Endodermal cell (in vitro differentiated cells): Measurements from ENCODE around the gene CPO. TPM values are rescaled to one million over a fixed set of nuclear protein-coding genes. Genes with fewer than 3 reads are reported as not detected.

Source experiments
- DNase-seq: peaks from one replicate; pipeline ENCODE4 v3.0.0-alpha.2; 2017
- H3K27ac ChIP-seq: 2 replicates; pipeline ENCODE4 v1.5.1; 2013; ENCODE audit warnings: mild to moderate bottlenecking, low read depth, low read length, moderate library complexity
- H3K27me3 ChIP-seq: 2 replicates; pipeline ENCODE4 v1.6.1; 2013; ENCODE audit warnings: mild to moderate bottlenecking, low read length, moderate library complexity; ENCODE audit not compliant: insufficient read depth, control insufficient read depth, poor library complexity, severe bottlenecking
- H3K36me3 ChIP-seq: 2 replicates; pipeline ENCODE4 v1.7.0; 2013; ENCODE audit warnings: mild to moderate bottlenecking, low read length, moderate library complexity; ENCODE audit not compliant: control insufficient read depth, insufficient read depth
- H3K4me1 ChIP-seq: one replicate; pipeline ENCODE4 v1.7.0; 2013; ENCODE audit warnings: low read length; ENCODE audit not compliant: control insufficient read depth, insufficient read depth
- H3K4me3 ChIP-seq: 2 replicates; pipeline ENCODE4 v1.5.1; 2013; ENCODE audit warnings: mild to moderate bottlenecking, low read length, moderate library complexity
- H3K9ac ChIP-seq: 2 replicates; pipeline ENCODE4 v1.6.1; 2013; ENCODE audit warnings: mild to moderate bottlenecking, low read length, moderate library complexity; ENCODE audit not compliant: poor library complexity, severe bottlenecking; ENCODE audit errors: extremely low read depth
- H3K9me3 ChIP-seq: 2 replicates; pipeline ENCODE4 v1.6.1; 2013; ENCODE audit warnings: mild to moderate bottlenecking, low read length, moderate library complexity; ENCODE audit not compliant: control insufficient read depth
- H3K27ac Mint-ChIP-seq: 2 replicates; pipeline ENCODE4 v1.8.0; 2020; ENCODE audit warnings: mixed read lengths
- H3K27me3 Mint-ChIP-seq: 2 replicates; pipeline ENCODE4 v1.8.0; 2021; ENCODE audit warnings: mild to moderate bottlenecking, mixed read lengths; ENCODE audit not compliant: insufficient read depth
- H3K36me3 Mint-ChIP-seq: 2 replicates; pipeline ENCODE4 v1.8.0; 2020; ENCODE audit warnings: low read depth, mixed read lengths
- H3K4me1 Mint-ChIP-seq: 2 replicates; pipeline ENCODE4 v1.8.0; 2020; ENCODE audit warnings: mixed read lengths
- H3K4me3 Mint-ChIP-seq: 2 replicates; pipeline ENCODE4 v1.8.0; 2020; ENCODE audit warnings: mild to moderate bottlenecking, moderate library complexity, mixed read lengths
- H3K9me3 Mint-ChIP-seq: 2 replicates; pipeline ENCODE4 v1.8.0; 2020; ENCODE audit warnings: mild to moderate bottlenecking, mixed read lengths
- WGBS, 2 experiments: methylation state at CpG; one replicate each; pipeline versions ENCODE4 v1.1.5 to v1.1.7; 2013; ENCODE audit warnings: missing lambda C conversion rate in 2 of 2, mixed read lengths in 1 of 2; ENCODE audit not compliant: insufficient coverage in 1 of 2, insufficient read length in 1 of 2; 5-methylcytosine and 5-hydroxymethylcytosine counted together
- total RNA-seq, 2 donors: library from RNA; stranded (reverse); fragmentation: NEBNext Ultra II Directional in 1 of 2; extraction: Animal tissue kit (Norgen Biotek cat#: 25700) in 1 of 2; gene quantifications; 2 replicates in 1 of 2; 3 replicates in 1 of 2; pipeline ENCODE4 v1.2.1, GENCODE V29; 2021
- TF ChIP-seq, protein P1 (sequence below): fragments of 200-600 bp; sonication (generic); conservative IDR thresholded peaks from 2 replicates; pipeline ENCODE4 v1.5.0; 2021; ENCODE audit warnings: antibody characterized with exemption, mild to moderate bottlenecking

The CPO gene
- total RNA-seq, 2 donors from 2014 or later: 0.95 to 1.0 TPM

- peaks cover 2% of the 10 kb centered on the region for H3K4me1 Mint-ChIP-seq
- no peaks in the 10 kb centered on the region for H3K36me3 Mint-ChIP-seq
- H3K9ac ChIP-seq: no peak overlapping the region
- no peaks in the 10 kb centered on the region for H3K27me3 ChIP-seq
- 82 to 92% methylated on average over 2 to 5 of the region's 6 CpGs for WGBS, 2 experiments
- H3K27ac Mint-ChIP-seq: no peak overlapping the region
- TF ChIP-seq, protein P1, sequence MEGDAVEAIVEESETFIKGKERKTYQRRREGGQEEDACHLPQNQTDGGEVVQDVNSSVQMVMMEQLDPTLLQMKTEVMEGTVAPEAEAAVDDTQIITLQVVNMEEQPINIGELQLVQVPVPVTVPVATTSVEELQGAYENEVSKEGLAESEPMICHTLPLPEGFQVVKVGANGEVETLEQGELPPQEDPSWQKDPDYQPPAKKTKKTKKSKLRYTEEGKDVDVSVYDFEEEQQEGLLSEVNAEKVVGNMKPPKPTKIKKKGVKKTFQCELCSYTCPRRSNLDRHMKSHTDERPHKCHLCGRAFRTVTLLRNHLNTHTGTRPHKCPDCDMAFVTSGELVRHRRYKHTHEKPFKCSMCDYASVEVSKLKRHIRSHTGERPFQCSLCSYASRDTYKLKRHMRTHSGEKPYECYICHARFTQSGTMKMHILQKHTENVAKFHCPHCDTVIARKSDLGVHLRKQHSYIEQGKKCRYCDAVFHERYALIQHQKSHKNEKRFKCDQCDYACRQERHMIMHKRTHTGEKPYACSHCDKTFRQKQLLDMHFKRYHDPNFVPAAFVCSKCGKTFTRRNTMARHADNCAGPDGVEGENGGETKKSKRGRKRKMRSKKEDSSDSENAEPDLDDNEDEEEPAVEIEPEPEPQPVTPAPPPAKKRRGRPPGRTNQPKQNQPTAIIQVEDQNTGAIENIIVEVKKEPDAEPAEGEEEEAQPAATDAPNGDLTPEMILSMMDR: no peak
- no peak overlapping the region for H3K4me3 ChIP-seq
- H3K36me3 ChIP-seq: no peaks in the 10 kb centered on the region
- H3K4me1 ChIP-seq: peaks cover 3% of the 10 kb centered on the region
- no peaks in the 10 kb centered on the region for H3K9me3 ChIP-seq
- no peaks in the 10 kb centered on the region for H3K27me3 Mint-ChIP-seq
- H3K27ac ChIP-seq: no peak overlapping the region
- H3K4me3 Mint-ChIP-seq: no peak overlapping the region
- no peak for DNase-seq
- no peaks in the 10 kb centered on the region for H3K9me3 Mint-ChIP-seq
Measured at GRCh38 chr2:206969192-206969591, 29.9 kb downstream of the CPO start.

GRCh38 chr2:206970589-206971360, 31.5 kb downstream of the CPO start:
- TF ChIP-seq, protein P1: no peak
- Mint-ChIP-seq H3K4me3 (no peak overlapping the region), H3K27ac (no peak overlapping the region), H3K27me3 (no peaks in the 10 kb centered on the region), H3K4me1 (peaks cover 2% of the 10 kb centered on the region), H3K9me3 (peaks cover 7% of the 10 kb centered on the region), H3K36me3 (no peaks in the 10 kb centered on the region)
- Histone ChIP-seq H3K27me3 (no peaks in the 10 kb centered on the region), H3K4me3 (no peak overlapping the region), H3K9ac (no peak overlapping the region), H3K36me3 (no peaks in the 10 kb centered on the region), H3K9me3 (peaks cover 7% of the 10 kb centered on the region), H3K27ac (no peak overlapping the region), H3K4me1 (peaks cover 3% of the 10 kb centered on the region)
- 84 to 85% methylated on average over 6 to 7 of the region's 7 CpGs for WGBS, 2 experiments
- DNase-seq: no peak

DNA sequence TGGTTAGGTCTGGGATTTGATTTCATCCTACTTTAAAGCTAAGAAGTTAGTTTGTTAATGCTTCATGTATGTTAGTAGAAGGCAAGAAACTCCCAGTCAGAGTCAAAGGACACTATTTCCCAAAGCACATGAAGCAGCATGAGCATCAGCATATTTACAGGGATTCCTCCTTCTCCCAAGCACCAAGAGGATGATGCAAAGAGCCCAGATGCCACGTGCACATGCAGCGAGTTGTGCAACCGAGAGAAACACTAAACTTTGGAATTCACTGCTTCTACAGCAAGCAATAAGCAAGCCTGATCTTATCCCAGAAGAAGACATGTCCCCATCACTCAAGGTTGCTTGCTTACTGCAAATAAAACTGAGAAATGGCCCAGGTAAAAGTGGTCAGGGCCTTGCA, 32.5 kb downstream of the CPO start:
- H3K9me3 Mint-ChIP-seq: peaks cover 8% of the 10 kb centered on the region
- Histone ChIP-seq H3K27me3 (no peaks in the 10 kb centered on the region), H3K9ac (no peak overlapping the region), H3K4me3 (no peak overlapping the region), H3K36me3 (no peaks in the 10 kb centered on the region), H3K27ac (no peak overlapping the region), H3K9me3 (peaks cover 8% of the 10 kb centered on the region), H3K4me1 (peaks cover 3% of the 10 kb centered on the region)
- no peak overlapping the region for H3K27ac Mint-ChIP-seq
- no peak overlapping the region for H3K4me3 Mint-ChIP-seq
- WGBS, 2 experiments: 85% methylated on average over 3 of the region's 3 CpGs; no CpG with 5 or more reads in 1 of the 2 experiments
- no peaks in the 10 kb centered on the region for H3K36me3 Mint-ChIP-seq
- H3K4me1 Mint-ChIP-seq: peaks cover 2% of the 10 kb centered on the region
- DNase-seq: no peak
- TF ChIP-seq, protein P1: no peak
- H3K27me3 Mint-ChIP-seq: no peaks in the 10 kb centered on the region
